ENCODE data around the gene SPSB1.

- TF ChIP-seq CTCF (IDR thresholded peaks at IDR 0.05; ENCODE audit: low read length): no peak
- no peak for TF ChIP-seq EZH2phosphoT487 (IDR thresholded peaks at IDR 0.05; ENCODE audit: low read length)
- TF ChIP-seq EZH2 (optimal IDR thresholded peaks at IDR 0.05; ENCODE audit: low read depth, low read length): no peak
Measured at GRCh38 chr1:9384128-9384527, 91.4 kb downstream of the SPSB1 start.
